HG03139 (cell line): Measurements from ENCODE around the gene SSC4D.
A peak's percentile ranks its signal among the peaks of the same experiment; 100 is the strongest.
"Not testable (repeated sequence)": the region's sequence is repeated elsewhere in the genome, so short reads cannot be mapped to it uniquely, and the experiment has no call there.

ENCODE experiments used
- ATAC-seq: cut with Tn5 transposase; IDR thresholded peaks from one replicate; pipeline ENCODE4 v1.9.1; 2021; ENCODE audit not compliant: unreplicated experiment

SSC4D gene

GRCh38 chr7:76409537-76409936 is at the start of gene SSC4D:
SSC4D (minus strand) TSS chr7:76409697; CDS start chr7:76404439, 5,258 bp downstream.
- no peak for ATAC-seq

- ATAC-seq, result not testable (repeated sequence)
Measured at GRCh38 chr7:76458504-76458903, 49.0 kb upstream of the SSC4D start.

- ATAC-seq, result not testable (repeated sequence)
Measured at GRCh38 chr7:76457017-76457416, 47.5 kb upstream of the SSC4D start.

GRCh38 chr7:76445577-76446008 is 36.1 kb upstream of the SSC4D start:
- ATAC-seq, result peak; percentile 63

- not testable (repeated sequence) for ATAC-seq
Measured at GRCh38 chr7:76443846-76444245, 34.3 kb upstream of the SSC4D start.

GRCh38 chr7:76442664-76443446 is 33.4 kb upstream of the SSC4D start:
- ATAC-seq, result not testable (repeated sequence)

GRCh38 chr7:76441792-76442191 is 32.3 kb upstream of the SSC4D start:
- not testable (repeated sequence) for ATAC-seq

- ATAC-seq, result not testable (repeated sequence)
Measured at GRCh38 chr7:76440404-76440803, 30.9 kb upstream of the SSC4D start.

GRCh38 chr7:76439120-76439888 is 29.8 kb upstream of the SSC4D start:
- ATAC-seq, result not testable (repeated sequence)

- ATAC-seq, result peak; percentile 65
Measured at GRCh38 chr7:76437873-76438272, 28.4 kb upstream of the SSC4D start.

- no peak for ATAC-seq
Measured at GRCh38 chr7:76430836-76431235, 21.3 kb upstream of the SSC4D start.

GRCh38 chr7:76430211-76430610 is 20.7 kb upstream of the SSC4D start:
- ATAC-seq, result no peak

GRCh38 chr7:76428868-76429805 is 19.6 kb upstream of the SSC4D start:
- no peak for ATAC-seq

GRCh38 chr7:76428149-76428823 is 18.8 kb upstream of the SSC4D start:
- no peak for ATAC-seq

GRCh38 chr7:76427635-76428034 is 18.1 kb upstream of the SSC4D start:
- ATAC-seq, result no peak

GRCh38 chr7:76426246-76426645 is 16.7 kb upstream of the SSC4D start:
- ATAC-seq, result no peak

- not testable (repeated sequence) for ATAC-seq
Measured at GRCh38 chr7:76425558-76425957, 16.1 kb upstream of the SSC4D start.

GRCh38 chr7:76425156-76425555 is 15.7 kb upstream of the SSC4D start:
- no peak for ATAC-seq

GRCh38 chr7:76424413-76425111 is 15.1 kb upstream of the SSC4D start, which contains the start of gene ZP3:
ZP3 (plus strand) TSS chr7:76424950; CDS start chr7:76424965, 15 bp downstream.
- no peak for ATAC-seq
